K562 (cell line): ENCODE results near the gene JPT2. TPM values are rescaled to one million over a fixed set of nuclear protein-coding genes. Genes with fewer than 3 reads are reported as not detected.

Experiments
- C11orf30 ChIP-seq: fragments of 450-650 bp; IDR thresholded peaks from 2 replicates; pipeline ENCODE4 v1.6.1; 2016; ENCODE audit warnings: low read depth, mild to moderate bottlenecking
- CBFB ChIP-seq: sonication (generic); formaldehyde crosslinking; IDR thresholded peaks from 2 replicates; pipeline ENCODE4 v1.4.0; 2020; ENCODE audit warnings: mild to moderate bottlenecking, missing genetic modification reagents
- EGR1 ChIP-seq: fragments of 450-650 bp; conservative IDR thresholded peaks from 2 replicates; pipeline ENCODE4 v1.6.1; 2017; ENCODE audit warnings: mild to moderate bottlenecking
- FOS ChIP-seq: IDR thresholded peaks from 3 replicates; pipeline ENCODE4 v1.6.1; 2011; ENCODE audit not compliant: insufficient read length; ENCODE audit errors: extremely low read depth
- HDAC8 ChIP-seq: fragments of 450-650 bp; IDR thresholded peaks from 2 replicates; pipeline ENCODE4 v1.6.1; 2016; ENCODE audit warnings: mild to moderate bottlenecking, missing genetic modification characterization, moderate library complexity, missing compliant biosample characterization
- HNRNPK ChIP-seq: fragments of 200-400 bp; formaldehyde crosslinking; IDR thresholded peaks from one replicate; pipeline ENCODE4 v1.6.1; 2018; ENCODE audit warnings: mild to moderate bottlenecking, low read depth, low read length; ENCODE audit not compliant: poor library complexity, severe bottlenecking
- MCM3 ChIP-seq: fragments of 450-650 bp; IDR thresholded peaks from 2 replicates; pipeline ENCODE4 v1.6.1; 2016
- MTA2 ChIP-seq: fragments of 450-650 bp; IDR thresholded peaks from 2 replicates; pipeline ENCODE4 v1.6.1; 2016; ENCODE audit warnings: low read depth
- SRSF1 ChIP-seq: fragments of 200-400 bp; formaldehyde crosslinking; IDR thresholded peaks from 2 replicates; pipeline ENCODE4 v1.6.1; 2017; ENCODE audit warnings: mild to moderate bottlenecking, low read depth, low read length, moderate library complexity
- SRSF7 ChIP-seq: fragments of 200-400 bp; formaldehyde crosslinking; optimal IDR thresholded peaks from 2 replicates; pipeline ENCODE3; 2017; ENCODE audit warnings: mild to moderate bottlenecking, low read depth, low read length
- TBL1XR1 ChIP-seq, 2 experiments: IDR thresholded peaks; 2 replicates each; pipeline ENCODE4 v1.6.1; 2012; ENCODE audit warnings: improper control_type of control experiment in 2 of 2, low read length in 2 of 2, mild to moderate bottlenecking in 1 of 2
- TCF3 ChIP-seq: sonication (generic); formaldehyde crosslinking; IDR thresholded peaks from 2 replicates; pipeline ENCODE4 v1.4.0; 2020; ENCODE audit warnings: mild to moderate bottlenecking, missing genetic modification reagents
- TSC22D4 ChIP-seq: fragments of 450-650 bp; IDR thresholded peaks from 2 replicates; pipeline ENCODE4 v1.6.1; 2016; ENCODE audit warnings: missing genetic modification characterization, missing biosample characterization, control low read depth
- ZBTB11 ChIP-seq, 3 experiments: fragments of 200-800 bp in 1 of 3; fragments of 250-450 bp in 1 of 3; fragments of 450-650 bp in 1 of 3; sonication (Bioruptor Pico) in 1 of 3; sonication (Bioruptor generic) in 1 of 3; formaldehyde crosslinking in 1 of 3; IDR thresholded peaks; 2 replicates each; pipeline versions ENCODE4 v1.6.1 to v1.8.0; 2016 to 2022; ENCODE audit warnings: mild to moderate bottlenecking in 2 of 3, missing genetic modification characterization in 2 of 3, missing compliant biosample characterization in 1 of 3, moderate library complexity in 1 of 3
- ZBTB34 ChIP-seq: fragments of 250-450 bp; sonication (Bioruptor Pico); IDR thresholded peaks from 2 replicates; pipeline ENCODE4 v1.8.0; 2021; ENCODE audit warnings: mild to moderate bottlenecking, moderate library complexity
- ZNF12 ChIP-seq: sonication (generic); formaldehyde crosslinking; IDR thresholded peaks from 2 replicates; pipeline ENCODE4 v1.4.0; 2020; ENCODE audit warnings: mild to moderate bottlenecking, missing genetic modification reagents
- ZNF592 ChIP-seq: fragments of 450-650 bp; IDR thresholded peaks from 2 replicates; pipeline ENCODE4 v1.6.1; 2017; ENCODE audit warnings: antibody characterized with exemption, mild to moderate bottlenecking
- ZNF780A ChIP-seq: fragments of 250-450 bp; sonication (Bioruptor Pico); IDR thresholded peaks from 2 replicates; pipeline ENCODE4 v1.5.0; 2021; ENCODE audit warnings: mild to moderate bottlenecking
- ZSCAN29 ChIP-seq: fragments of 450-650 bp; IDR thresholded peaks from 2 replicates; pipeline ENCODE4 v1.6.1; 2017
- polyA plus RNA-seq, 8 experiments: library from polyadenylated mRNA; depleted of rRNA in 4 of 8; stranded (reverse) in 5 of 8; unstranded in 3 of 8; fragments of >200 nt; fragmentation: Nextera tagmentation in 2 of 8; fragmentation: Illumina TruSeq in 1 of 8; extraction: Ambion mirVana in 2 of 8; extraction: Trizol in 1 of 8; gene quantifications; 2 replicates each; pipeline versions ENCODE4 v1.2.1 to v1.2.3, GENCODE V29; 2011 to 2014; ENCODE audit warnings: inconsistent platforms in 1 of 8, missing spikeins in 1 of 8
- total RNA-seq, 7 experiments: library from RNA; depleted of rRNA in 6 of 7; stranded (reverse); fragments of >200 nt in 6 of 7; fragmentation: Illumina TruSeq in 2 of 7; extraction: Trizol in 2 of 7; gene quantifications; 2 replicates each; pipeline versions ENCODE4 v1.2.1 to v1.2.3, GENCODE V29; 2011 to 2021; ENCODE audit warnings: low replicate concordance in 1 of 7

The JPT2 gene
- total and polyA plus RNA-seq, 9 of the 15 experiments (the other 6 are each of a cell fraction or from before 2014, with no cell fraction given): 25.5 to 133 (median 106) TPM

GRCh38 chr16:1705688-1706385, 27.8 kb downstream of the JPT2 start, which contains the start of gene MAPK8IP3 (continued):
- TF ChIP-seq ZNF592: peak; percentile 77; the same call in 1 of the 2 replicates
- TF ChIP-seq TCF3 (CRISPR knock-in tag): 0 out of 2 replicates have a peak, but pooled peaks have one; percentile 11
- TF ChIP-seq SRSF7: no peak
- no peak for TF ChIP-seq HDAC8
- no peak for TF ChIP-seq MTA2
- peak; percentile 57 to 84; a peak in 1 of 4 replicates for TF ChIP-seq TBL1XR1 (IDR thresholded peaks at IDR 0.05; ENCODE audit: low read length in 2 of 2)
- TF ChIP-seq ZNF780A: no peak
- no peak for TF ChIP-seq MCM3
- no peak for TF ChIP-seq TSC22D4 (tag)
- peak; percentile 42 to 93 (median 75); a peak in 5 of 6 replicates for TF ChIP-seq ZBTB11 (CRISPR knock-in tag; IDR thresholded peaks at IDR 0.05)
- TF ChIP-seq ZSCAN29: no peak; the same call in 1 of the 2 replicates
- no peak for TF ChIP-seq HNRNPK
- TF ChIP-seq CBFB (CRISPR knock-in tag): no peak; the same call in 1 of the 2 replicates
- no peak for TF ChIP-seq SRSF1
- TF ChIP-seq ZNF12 (CRISPR knock-in tag): peak; percentile 64
- peak; percentile 79 for TF ChIP-seq C11orf30
- no peak for TF ChIP-seq FOS
- TF ChIP-seq EGR1: no peak
- no peak for TF ChIP-seq ZBTB34 (CRISPR knock-in tag)
